ENCODE results near the gene CUL9. TPM values are rescaled to one million over a fixed set of nuclear protein-coding genes. Genes with fewer than 3 reads are reported as not detected.
A peak's percentile ranks its signal among the peaks of the same experiment; 100 is the strongest.
"Not testable (repeated sequence)": the region's sequence is repeated elsewhere in the genome, so short reads cannot be mapped to it uniquely, and the experiment has no call there.

The CUL9 gene
- 10 to 100 TPM; 75.1 to 80.8 TPM for total RNA-seq

GRCh38 chr6:43181942-43182860, at the start of gene CUL9:
Gene CUL9 (plus strand): TSS chr6:43182196. CDS start chr6:43184311, 2,115 bp downstream.
- Mint-ChIP-seq H3K4me1 (peaks cover 35% of the 10 kb centered on the region), H3K4me3 (peak within 1 kb of the TSS; percentile 99), H3K27ac (peak within 1 kb of the TSS; percentile 94), H3K36me3 (peaks cover 28% of the 10 kb centered on the region), H3K9me3 (no peaks in the 10 kb centered on the region), H3K27me3 (no peaks in the 10 kb centered on the region)
- POLR2A ChIA-PET, result interaction anchor here (0.6 to 2.7 kb wide), 11 partner anchors 10 to 1065 kb away, joined by 3 to 22 read pairs (median 3); partner anchors contain the start of genes CNPY3, DNPH1, HSP90AB1 and PEX6
- DNase-seq (peak; percentile 89), ATAC-seq (ENCODE audit: low read depth) (peak; percentile 94)

GRCh38 chr6:43138267-43138666, 43.7 kb upstream of the CUL9 start:
- POLR2A ChIA-PET, result no interaction called here

GRCh38 chr6:43139973-43140372, 42.0 kb upstream of the CUL9 start:
- H3K27ac Mint-ChIP-seq; ATAC-seq (ENCODE audit: low read depth); DNase-seq; H3K36me3 Mint-ChIP-seq; POLR2A ChIA-PET; H3K4me3 Mint-ChIP-seq; H3K27me3 Mint-ChIP-seq; H3K9me3 Mint-ChIP-seq: not testable (repeated sequence)
- peaks cover 19% of the 10 kb centered on the region for H3K4me1 Mint-ChIP-seq

More at GRCh38 chr6:43138267-43138666, 43.7 kb upstream of the CUL9 start:
- peaks cover 2% of the 10 kb centered on the region for H3K27me3 Mint-ChIP-seq
- no peak overlapping the region for H3K27ac Mint-ChIP-seq
- no peak for ATAC-seq (ENCODE audit: low read depth)
- H3K36me3 Mint-ChIP-seq, result no peaks in the 10 kb centered on the region
- H3K9me3 Mint-ChIP-seq, result no peaks in the 10 kb centered on the region
- DNase-seq, result no peak
- peaks cover 13% of the 10 kb centered on the region for H3K4me1 Mint-ChIP-seq
- H3K4me3 Mint-ChIP-seq, result no peak overlapping the region

GRCh38 chr6:43141644-43142043, 40.4 kb upstream of the CUL9 start:
- Mint-ChIP-seq H3K9me3 (no peaks in the 10 kb centered on the region), H3K27me3 (peaks cover 2% of the 10 kb centered on the region), H3K27ac (no peak overlapping the region), H3K4me1 (peaks cover 19% of the 10 kb centered on the region), H3K36me3 (no peaks in the 10 kb centered on the region), H3K4me3 (no peak overlapping the region)
- DNase-seq (no peak), ATAC-seq (ENCODE audit: low read depth) (no peak)
- POLR2A ChIA-PET, result interaction anchor here (1.1 kb wide), 1 partner anchor 212 kb away, joined by 3 read pairs; the partner anchor contains the start of gene CNPY3

- no peaks in the 10 kb centered on the region for H3K36me3 Mint-ChIP-seq
- H3K27me3 Mint-ChIP-seq, result peaks cover under 1% of the 10 kb centered on the region
- DNase-seq (peak; percentile 42), ATAC-seq (ENCODE audit: low read depth) (peak; percentile 48)
- H3K9me3 Mint-ChIP-seq, result no peaks in the 10 kb centered on the region
- POLR2A ChIA-PET, result interaction anchor here (1.1 kb wide), 1 partner anchor 213 kb away, joined by 3 read pairs; the partner anchor contains the start of gene CNPY3
- H3K4me1 Mint-ChIP-seq, result peaks cover 19% of the 10 kb centered on the region
- H3K27ac Mint-ChIP-seq, result peak overlapping the region; percentile 93
- H3K4me3 Mint-ChIP-seq, result peak overlapping the region; percentile 57
Measured at GRCh38 chr6:43142101-43142500, 39.9 kb upstream of the CUL9 start.

- Mint-ChIP-seq H3K27ac (peak overlapping the region; percentile 93), H3K4me1 (peaks cover 23% of the 10 kb centered on the region), H3K9me3 (no peaks in the 10 kb centered on the region), H3K4me3 (peak overlapping the region; percentile 71), H3K36me3 (no peaks in the 10 kb centered on the region), H3K27me3 (no peaks in the 10 kb centered on the region)
- POLR2A ChIA-PET, result interaction anchor here (0.6 to 1.6 kb wide), 8 partner anchors 14 to 243 kb away, joined by 3 to 7 read pairs (median 3); partner anchors contain the start of genes CNPY3, DNPH1 and PPP2R5D
- DNase-seq, result peak; percentile 91
- ATAC-seq (ENCODE audit: low read depth), result peak; percentile 90
Measured at GRCh38 chr6:43143235-43144128, 38.5 kb upstream of the CUL9 start.

- DNase-seq (no peak), ATAC-seq (ENCODE audit: low read depth) (no peak)
- Mint-ChIP-seq H3K4me3 (no peak overlapping the region), H3K27ac (no peak overlapping the region), H3K4me1 (peaks cover 24% of the 10 kb centered on the region), H3K9me3 (no peaks in the 10 kb centered on the region), H3K36me3 (no peaks in the 10 kb centered on the region), H3K27me3 (no peaks in the 10 kb centered on the region)
- POLR2A ChIA-PET, result interaction anchor here (0.5 to 1.4 kb wide), 2 partner anchors 25 to 84 kb away, joined by 3 read pairs; partner anchors contain the start of gene DNPH1
Measured at GRCh38 chr6:43144879-43145278, 37.1 kb upstream of the CUL9 start.

- no peak overlapping the region for H3K27ac Mint-ChIP-seq
- no peaks in the 10 kb centered on the region for H3K9me3 Mint-ChIP-seq
- DNase-seq (no peak), ATAC-seq (ENCODE audit: low read depth) (no peak)
- H3K4me1 Mint-ChIP-seq, result peaks cover 22% of the 10 kb centered on the region
- H3K27me3 Mint-ChIP-seq, result no peaks in the 10 kb centered on the region
- H3K36me3 Mint-ChIP-seq, result no peaks in the 10 kb centered on the region
- POLR2A ChIA-PET, result no interaction called here
- no peak overlapping the region for H3K4me3 Mint-ChIP-seq
Measured at GRCh38 chr6:43146261-43146660, 35.7 kb upstream of the CUL9 start.

- H3K9me3 Mint-ChIP-seq, result no peaks in the 10 kb centered on the region
- H3K4me3 Mint-ChIP-seq, result no peak overlapping the region
- DNase-seq (no peak), ATAC-seq (ENCODE audit: low read depth) (no peak)
- peaks cover 21% of the 10 kb centered on the region for H3K4me1 Mint-ChIP-seq
- H3K27ac Mint-ChIP-seq, result no peak overlapping the region
- POLR2A ChIA-PET, result interaction anchor here (0.5 kb wide), 1 partner anchor 52 kb away, joined by 3 read pairs; no protein-coding TSS in a partner anchor
- H3K27me3 Mint-ChIP-seq, result no peaks in the 10 kb centered on the region
- no peaks in the 10 kb centered on the region for H3K36me3 Mint-ChIP-seq
Measured at GRCh38 chr6:43146709-43147688, 35.0 kb upstream of the CUL9 start.

GRCh38 chr6:43147691-43148477, 34.1 kb upstream of the CUL9 start:
- H3K27ac Mint-ChIP-seq, result peak overlapping the region; percentile 30
- POLR2A ChIA-PET, result no interaction called here
- DNase-seq (no peak), ATAC-seq (ENCODE audit: low read depth) (no peak)
- no peaks in the 10 kb centered on the region for H3K9me3 Mint-ChIP-seq
- H3K4me3 Mint-ChIP-seq, result no peak overlapping the region
- H3K36me3 Mint-ChIP-seq, result no peaks in the 10 kb centered on the region
- peaks cover 14% of the 10 kb centered on the region for H3K4me1 Mint-ChIP-seq
- no peaks in the 10 kb centered on the region for H3K27me3 Mint-ChIP-seq

- Mint-ChIP-seq H3K27me3 (no peaks in the 10 kb centered on the region), H3K4me1 (peaks cover 5% of the 10 kb centered on the region), H3K36me3 (no peaks in the 10 kb centered on the region), H3K4me3 (no peak overlapping the region), H3K9me3 (no peaks in the 10 kb centered on the region), H3K27ac (no peak overlapping the region)
- POLR2A ChIA-PET, result no interaction called here
- no peak for ATAC-seq (ENCODE audit: low read depth)
- DNase-seq, result no peak
Measured at GRCh38 chr6:43149265-43149664, 32.7 kb upstream of the CUL9 start.
